ENCODE results near the gene PRR7.

Gene PRR7

GRCh38 chr5:177432143-177432838, 14.3 kb upstream of the PRR7 start:
- TF ChIP-seq CTCF (IDR thresholded peaks at IDR 0.05), result no peak

- TF ChIP-seq CTCF (IDR thresholded peaks at IDR 0.05), result no peak
Measured at GRCh38 chr5:177432839-177433657, 13.6 kb upstream of the PRR7 start.

GRCh38 chr5:177433658-177434217, 12.9 kb upstream of the PRR7 start:
- TF ChIP-seq CTCF (IDR thresholded peaks at IDR 0.05), result no peak

GRCh38 chr5:177434437-177434836, 12.2 kb upstream of the PRR7 start:
- no peak for TF ChIP-seq CTCF (IDR thresholded peaks at IDR 0.05)

GRCh38 chr5:177434942-177435738, 11.5 kb upstream of the PRR7 start:
- no peak for TF ChIP-seq CTCF (IDR thresholded peaks at IDR 0.05)

- TF ChIP-seq CTCF (IDR thresholded peaks at IDR 0.05), result no peak
Measured at GRCh38 chr5:177435847-177436536, 10.6 kb upstream of the PRR7 start.

GRCh38 chr5:177437623-177438022, 9.0 kb upstream of the PRR7 start:
- TF ChIP-seq CTCF (IDR thresholded peaks at IDR 0.05), result no peak
